GM04503 (cell line): Measurements from ENCODE around the gene NNT.
"Not testable (repeated sequence)": the region's sequence is repeated elsewhere in the genome, so short reads cannot be mapped to it uniquely, and the experiment has no call there.

Source experiments
- DNase-seq: peaks from one replicate; pipeline ENCODE4 v3.0.0-alpha.2; 2012; ENCODE audit warnings: low read depth

NNT gene

GRCh38 chr5:43667379-43667778 is 64.4 kb downstream of the NNT start:
- DNase-seq: not testable (repeated sequence)

GRCh38 chr5:43674536-43674935 is 71.6 kb downstream of the NNT start:
- no peak for DNase-seq

GRCh38 chr5:43675357-43675756 is 72.4 kb downstream of the NNT start:
- no peak for DNase-seq

- DNase-seq: no peak
These were observed 73.3 kb downstream of the NNT start for GRCh38 chr5:43676083-43676840.

- no peak for DNase-seq
These were observed 74.3 kb downstream of the NNT start for GRCh38 chr5:43677253-43677652.

- DNase-seq: no peak
These were observed 76.2 kb downstream of the NNT start for GRCh38 chr5:43679214-43679613.

- no peak for DNase-seq
These were observed 77.3 kb downstream of the NNT start for GRCh38 chr5:43680286-43680685.

GRCh38 chr5:43683884-43684471 is 81.0 kb downstream of the NNT start:
- DNase-seq: no peak

- DNase-seq: no peak
These were observed 82.4 kb downstream of the NNT start for GRCh38 chr5:43685252-43685950.

- DNase-seq: no peak
These were observed 84.3 kb downstream of the NNT start for GRCh38 chr5:43687275-43687674.

- DNase-seq: no peak
These were observed 88.3 kb downstream of the NNT start for GRCh38 chr5:43691275-43691674.

- DNase-seq: no peak
These were observed 88.9 kb downstream of the NNT start for GRCh38 chr5:43691893-43692292.

- no peak for DNase-seq
These were observed 90.4 kb downstream of the NNT start for GRCh38 chr5:43693411-43693810.

- DNase-seq: no peak
These were observed 91.0 kb downstream of the NNT start for GRCh38 chr5:43694027-43694426.

- DNase-seq: not testable (repeated sequence)
These were observed 93.5 kb downstream of the NNT start for GRCh38 chr5:43696444-43696843.

GRCh38 chr5:43699910-43700309 is 96.9 kb downstream of the NNT start:
- no peak for DNase-seq

GRCh38 chr5:43700601-43701000 is 97.6 kb downstream of the NNT start:
- no peak for DNase-seq

GRCh38 chr5:43701227-43701626 is 98.2 kb downstream of the NNT start:
- no peak for DNase-seq

GRCh38 chr5:43702293-43702692 is 99.3 kb downstream of the NNT start:
- no peak for DNase-seq

- no peak for DNase-seq
These were observed 99.8 kb downstream of the NNT start for GRCh38 chr5:43702815-43703214.

- no peak for DNase-seq
These were observed 101.3 kb downstream of the NNT start for GRCh38 chr5:43704243-43704642.

GRCh38 chr5:43706576-43706975 is 103.6 kb downstream of the NNT start:
- not testable (repeated sequence) for DNase-seq

GRCh38 chr5:43711496-43711895 is 108.5 kb downstream of the NNT start:
- DNase-seq: no peak
